RCC 7860 (cell line): ENCODE data around the gene DCAF8L2.
"Not testable (repeated sequence)": the region's sequence is repeated elsewhere in the genome, so short reads cannot be mapped to it uniquely, and the experiment has no call there.

Source experiments
- DNase-seq: peaks from one replicate; pipeline ENCODE4 v3.0.0-alpha.2; 2015; ENCODE audit warnings: low spot score
- FAIRE-seq: peaks from 2 replicates; lab custom pipeline; 2012; peaks lifted over from hg19 to GRCh38; lab: Jason Lieb, UNC

The DCAF8L2 gene

GRCh38 chrX:27590044-27590443 lies at the start of gene DCAF8L2:
Gene DCAF8L2 (plus strand): TSS chrX:27590344. CDS start chrX:27746896, 156,552 bp downstream.
- no peak for DNase-seq
- FAIRE-seq: no peak

GRCh38 chrX:27541161-27541560 lies 49.0 kb upstream of the DCAF8L2 start:
- FAIRE-seq, DNase-seq: not testable (repeated sequence)

- no peak for DNase-seq
- FAIRE-seq: no peak
These were observed 41.5 kb upstream of the DCAF8L2 start for GRCh38 chrX:27548624-27549023.

GRCh38 chrX:27549688-27550087 lies 40.5 kb upstream of the DCAF8L2 start:
- DNase-seq (no peak), FAIRE-seq (no peak)

- FAIRE-seq (no peak), DNase-seq (no peak)
These were observed 34.6 kb upstream of the DCAF8L2 start for GRCh38 chrX:27555514-27555913.

- FAIRE-seq (no peak), DNase-seq (no peak)
These were observed 24.2 kb upstream of the DCAF8L2 start for GRCh38 chrX:27565992-27566391.

- FAIRE-seq: no peak
These were observed 19.0 kb upstream of the DCAF8L2 start for GRCh38 chrX:27571164-27571563.

GRCh38 chrX:27575565-27575964 lies 14.6 kb upstream of the DCAF8L2 start:
- no peak for FAIRE-seq

More at GRCh38 chrX:27571164-27571563, 19.0 kb upstream of the DCAF8L2 start:
- no peak for DNase-seq

GRCh38 chrX:27583976-27584375 lies 6.2 kb upstream of the DCAF8L2 start:
- no peak for DNase-seq
- FAIRE-seq: no peak

More at GRCh38 chrX:27575565-27575964, 14.6 kb upstream of the DCAF8L2 start:
- no peak for DNase-seq

- no peak for DNase-seq
- no peak for FAIRE-seq
These were observed 1.8 kb downstream of the DCAF8L2 start for GRCh38 chrX:27591938-27592337.

GRCh38 chrX:27597508-27597907 lies 7.4 kb downstream of the DCAF8L2 start:
- no peak for FAIRE-seq
- no peak for DNase-seq

GRCh38 chrX:27598312-27598711 lies 8.2 kb downstream of the DCAF8L2 start:
- FAIRE-seq (no peak), DNase-seq (no peak)

- peak; percentile 85 for FAIRE-seq
- DNase-seq: peak; percentile 47
These were observed 9.8 kb downstream of the DCAF8L2 start for GRCh38 chrX:27599928-27600327.

- peak; percentile 5 for DNase-seq
- peak; percentile 43 for FAIRE-seq
These were observed 10.5 kb downstream of the DCAF8L2 start for GRCh38 chrX:27600686-27601085.

- DNase-seq: no peak
- no peak for FAIRE-seq
These were observed 18.5 kb downstream of the DCAF8L2 start for GRCh38 chrX:27608671-27609070.

GRCh38 chrX:27619459-27619858 lies 29.3 kb downstream of the DCAF8L2 start:
- DNase-seq (no peak), FAIRE-seq (no peak)

- DNase-seq (no peak), FAIRE-seq (no peak)
These were observed 29.8 kb downstream of the DCAF8L2 start for GRCh38 chrX:27619975-27620374.

GRCh38 chrX:27622883-27623282 lies 32.7 kb downstream of the DCAF8L2 start:
- DNase-seq: no peak
- FAIRE-seq: no peak

- FAIRE-seq (no peak), DNase-seq (no peak)
These were observed 35.9 kb downstream of the DCAF8L2 start for GRCh38 chrX:27626066-27626465.

- DNase-seq: no peak
- FAIRE-seq: no peak
These were observed 43.2 kb downstream of the DCAF8L2 start for GRCh38 chrX:27633328-27633727.

GRCh38 chrX:27656581-27656980 lies 66.4 kb downstream of the DCAF8L2 start:
- DNase-seq: no peak
- no peak for FAIRE-seq

- DNase-seq (no peak), FAIRE-seq (no peak)
These were observed 70.7 kb downstream of the DCAF8L2 start for GRCh38 chrX:27660878-27661277.

- DNase-seq (no peak), FAIRE-seq (no peak)
These were observed 81.1 kb downstream of the DCAF8L2 start for GRCh38 chrX:27671234-27671633.
